GM21515 (cell line): ENCODE data around the gene IL13.
"Not testable (repeated sequence)": the region's sequence is repeated elsewhere in the genome, so short reads cannot be mapped to it uniquely, and the experiment has no call there.

Experiments
- ATAC-seq: cut with Tn5 transposase; IDR thresholded peaks from one replicate; pipeline ENCODE4 v1.9.1; 2021; ENCODE audit not compliant: unreplicated experiment

IL13 gene

GRCh38 chr5:132657676-132658380 is at the start of gene IL13:
Gene IL13 (plus strand): TSS chr5:132658173. CDS start chr5:132658187, 14 bp downstream.
- ATAC-seq = no peak

GRCh38 chr5:132611965-132612364 is 46.0 kb upstream of the IL13 start:
- ATAC-seq = no peak

- no peak for ATAC-seq
These were observed 45.1 kb upstream of the IL13 start for GRCh38 chr5:132612846-132613245.

- ATAC-seq = no peak
These were observed 36.3 kb upstream of the IL13 start for GRCh38 chr5:132621699-132622098.

- ATAC-seq = no peak
These were observed 35.4 kb upstream of the IL13 start for GRCh38 chr5:132622608-132623007.

GRCh38 chr5:132627470-132627869 is 30.5 kb upstream of the IL13 start:
- ATAC-seq = no peak

- ATAC-seq = no peak
These were observed 29.2 kb upstream of the IL13 start for GRCh38 chr5:132628814-132629213.

GRCh38 chr5:132629230-132629944 is 28.6 kb upstream of the IL13 start:
- ATAC-seq = no peak

- ATAC-seq = not testable (repeated sequence)
These were observed 24.4 kb upstream of the IL13 start for GRCh38 chr5:132633587-132633986.

GRCh38 chr5:132635873-132636272 is 22.1 kb upstream of the IL13 start:
- no peak for ATAC-seq

- ATAC-seq = no peak
These were observed 20.7 kb upstream of the IL13 start for GRCh38 chr5:132637241-132637640.

- ATAC-seq = peak; percentile 69
These were observed 18.3 kb upstream of the IL13 start for GRCh38 chr5:132639706-132640130.

GRCh38 chr5:132640613-132641012 is 17.4 kb upstream of the IL13 start:
- no peak for ATAC-seq

- no peak for ATAC-seq
These were observed 16.7 kb upstream of the IL13 start for GRCh38 chr5:132641241-132641723.

GRCh38 chr5:132641841-132642240 is 16.1 kb upstream of the IL13 start:
- ATAC-seq = no peak

GRCh38 chr5:132644177-132644576 is 13.8 kb upstream of the IL13 start:
- no peak for ATAC-seq

GRCh38 chr5:132646583-132647266 is 11.2 kb upstream of the IL13 start:
- ATAC-seq = no peak

GRCh38 chr5:132647473-132647872 is 10.5 kb upstream of the IL13 start:
- no peak for ATAC-seq

- no peak for ATAC-seq
These were observed 9.6 kb upstream of the IL13 start for GRCh38 chr5:132648355-132648754.

- ATAC-seq = no peak
These were observed 6.0 kb upstream of the IL13 start for GRCh38 chr5:132651838-132652469.

- no peak for ATAC-seq
These were observed 4.3 kb upstream of the IL13 start for GRCh38 chr5:132653716-132654115.
